Measurements from ENCODE around the gene GON4L.
"Not testable (repeated sequence)": the region's sequence is repeated elsewhere in the genome, so short reads cannot be mapped to it uniquely, and the experiment has no call there.

GON4L gene

GRCh38 chr1:155834927-155835399, 22.1 kb downstream of the GON4L start:
- DNase-seq (ENCODE audit: low read depth); H3K4me3 ChIP-seq (ENCODE audit: low read depth, low read length): not testable (repeated sequence)

- H3K4me3 ChIP-seq (ENCODE audit: low read depth, low read length), result no peak overlapping the region
- peak; percentile 29 for DNase-seq (ENCODE audit: low read depth)
These were observed 22.6 kb downstream of the GON4L start for GRCh38 chr1:155834296-155834926.

GRCh38 chr1:155833665-155834295, 23.2 kb downstream of the GON4L start:
- no peak overlapping the region for H3K4me3 ChIP-seq (ENCODE audit: low read depth, low read length)
- no peak for DNase-seq (ENCODE audit: low read depth)

- no peak for DNase-seq (ENCODE audit: low read depth)
- H3K4me3 ChIP-seq (ENCODE audit: low read depth, low read length), result no peak overlapping the region
These were observed 25.6 kb downstream of the GON4L start for GRCh38 chr1:155831279-155831976.

- H3K4me3 ChIP-seq (ENCODE audit: low read depth, low read length), result no peak overlapping the region
- DNase-seq (ENCODE audit: low read depth), result no peak
These were observed 29.6 kb downstream of the GON4L start for GRCh38 chr1:155827450-155827849.

GRCh38 chr1:155816351-155816750, 40.7 kb downstream of the GON4L start:
- no peak overlapping the region for H3K4me3 ChIP-seq (ENCODE audit: low read depth, low read length)
- no peak for DNase-seq (ENCODE audit: low read depth)

GRCh38 chr1:155813672-155814071, 43.3 kb downstream of the GON4L start:
- DNase-seq (ENCODE audit: low read depth), result no peak

GRCh38 chr1:155812878-155813277, 44.1 kb downstream of the GON4L start:
- no peak for DNase-seq (ENCODE audit: low read depth)
- no peak overlapping the region for H3K4me3 ChIP-seq (ENCODE audit: low read depth, low read length)

More at GRCh38 chr1:155813672-155814071, 43.3 kb downstream of the GON4L start:
- H3K4me3 ChIP-seq (ENCODE audit: low read depth, low read length), result no peak overlapping the region

GRCh38 chr1:155809088-155809487, 47.9 kb downstream of the GON4L start:
- no peak for DNase-seq (ENCODE audit: low read depth)
- no peak overlapping the region for H3K4me3 ChIP-seq (ENCODE audit: low read depth, low read length)

GRCh38 chr1:155801149-155801548, 55.9 kb downstream of the GON4L start:
- DNase-seq (ENCODE audit: low read depth), result no peak
- no peak overlapping the region for H3K4me3 ChIP-seq (ENCODE audit: low read depth, low read length)

- not testable (repeated sequence) for DNase-seq (ENCODE audit: low read depth); H3K4me3 ChIP-seq (ENCODE audit: low read depth, low read length)
These were observed 61.4 kb downstream of the GON4L start for GRCh38 chr1:155795618-155796017.

- no peak for DNase-seq (ENCODE audit: low read depth)
- H3K4me3 ChIP-seq (ENCODE audit: low read depth, low read length), result no peak overlapping the region
These were observed 62.3 kb downstream of the GON4L start for GRCh38 chr1:155794605-155795245.

- H3K4me3 ChIP-seq (ENCODE audit: low read depth, low read length), result no peak overlapping the region
- DNase-seq (ENCODE audit: low read depth), result no peak
These were observed 63.8 kb downstream of the GON4L start for GRCh38 chr1:155793213-155793612.

GRCh38 chr1:155777582-155777981, 79.4 kb downstream of the GON4L start:
- no peak overlapping the region for H3K4me3 ChIP-seq (ENCODE audit: low read depth, low read length)
- DNase-seq (ENCODE audit: low read depth), result no peak

GRCh38 chr1:155776414-155776813, 80.6 kb downstream of the GON4L start:
- H3K4me3 ChIP-seq (ENCODE audit: low read depth, low read length), result no peak overlapping the region
- no peak for DNase-seq (ENCODE audit: low read depth)

- no peak for DNase-seq (ENCODE audit: low read depth)
- H3K4me3 ChIP-seq (ENCODE audit: low read depth, low read length), result no peak overlapping the region
These were observed 83.8 kb downstream of the GON4L start for GRCh38 chr1:155773221-155773620.

GRCh38 chr1:155769257-155769656, 87.8 kb downstream of the GON4L start:
- H3K4me3 ChIP-seq (ENCODE audit: low read depth, low read length), result no peak overlapping the region
- DNase-seq (ENCODE audit: low read depth), result no peak

GRCh38 chr1:155767399-155767989, 89.5 kb downstream of the GON4L start:
- H3K4me3 ChIP-seq (ENCODE audit: low read depth, low read length); DNase-seq (ENCODE audit: low read depth): not testable (repeated sequence)

- DNase-seq (ENCODE audit: low read depth); H3K4me3 ChIP-seq (ENCODE audit: low read depth, low read length): not testable (repeated sequence)
These were observed 93.0 kb downstream of the GON4L start for GRCh38 chr1:155763989-155764388.
